VCaP (cell line): ENCODE measurements around the gene UBAP2L.
"Not testable (repeated sequence)": the region's sequence is repeated elsewhere in the genome, so short reads cannot be mapped to it uniquely, and the experiment has no call there.

Experiments used
- H3K27ac ChIP-seq: fragments of 450-650 bp; 2 replicates; pipeline ENCODE4 v1.5.1; 2017
- CTCF ChIP-seq: fragments of 450-650 bp; conservative IDR thresholded peaks from 2 replicates; pipeline ENCODE4 v1.5.1; 2017; ENCODE audit warnings: mild to moderate bottlenecking, moderate library complexity

UBAP2L gene

GRCh38 chr1:154190550-154190949 is 30.2 kb upstream of the UBAP2L start:
- no peak for TF ChIP-seq CTCF
- peak overlapping the region; percentile 11; the same call in 1 of the 2 replicates for H3K27ac ChIP-seq

- peak within 1 kb of the TSS; percentile 11; the same call in 1 of the 2 replicates for H3K27ac ChIP-seq
- TF ChIP-seq CTCF, result no peak
Measured at GRCh38 chr1:154191990-154192461, 28.7 kb upstream of the UBAP2L start, which contains the start of gene TPM3. Gene TPM3 (minus strand): TSS chr1:154192100. CDS start chr1:154192018, 82 bp downstream.

GRCh38 chr1:154192476-154192875 is 28.3 kb upstream of the UBAP2L start:
- TF ChIP-seq CTCF, result no peak
- no peak overlapping the region for H3K27ac ChIP-seq

- no peak for TF ChIP-seq CTCF
Measured at GRCh38 chr1:154193821-154194220, 26.9 kb upstream of the UBAP2L start.

GRCh38 chr1:154198756-154199562 is 21.8 kb upstream of the UBAP2L start:
- peak overlapping the region; percentile 60 for H3K27ac ChIP-seq
- peak; percentile 71 for TF ChIP-seq CTCF

More at GRCh38 chr1:154193821-154194220, 26.9 kb upstream of the UBAP2L start:
- peak overlapping the region; percentile 9; the same call in 1 of the 2 replicates for H3K27ac ChIP-seq

- H3K27ac ChIP-seq, result peak overlapping the region; percentile 60
- TF ChIP-seq CTCF, result peak; percentile 46; the same call in 1 of the 2 replicates
Measured at GRCh38 chr1:154199563-154199879, 21.2 kb upstream of the UBAP2L start.

GRCh38 chr1:154205778-154206177 is 15.0 kb upstream of the UBAP2L start:
- H3K27ac ChIP-seq, result not testable (repeated sequence)

GRCh38 chr1:154206196-154206595 is 14.6 kb upstream of the UBAP2L start, which contains the start of gene CFAP141:
Gene CFAP141 (minus strand): TSS chr1:154206333. CDS start chr1:154206307, 26 bp downstream.
- no peak within 1 kb of the TSS; the same call in 1 of the 2 replicates for H3K27ac ChIP-seq
- TF ChIP-seq CTCF, result no peak
